H1 (cell line): ENCODE data around the gene CYTH1. TPM values are rescaled to one million over a fixed set of nuclear protein-coding genes. Genes with fewer than 3 reads are reported as not detected.

Experiments
- CHD1 ChIP-seq: IDR thresholded peaks from 2 replicates; pipeline ENCODE4 v1.6.1; 2012; ENCODE audit warnings: low read depth, low read length, improper control_type of control experiment
- EP300 ChIP-seq, 2 experiments: IDR thresholded peaks; 1 replicate in 1 of 2; 2 replicates in 1 of 2; pipeline ENCODE4 v1.6.1; 2011 to 2012; ENCODE audit warnings: low read depth in 2 of 2, low read length in 2 of 2, mild to moderate bottlenecking in 2 of 2, borderline replicate concordance in 1 of 2, inconsistent platforms in 1 of 2, moderate library complexity in 1 of 2
- EZH2 ChIP-seq: fragments of 200-600 bp; sonication (generic); IDR thresholded peaks from 2 replicates; pipeline ENCODE4 v1.7.1; 2012; ENCODE audit warnings: low read depth, mild to moderate bottlenecking, moderate library complexity, low read length, inconsistent platforms; ENCODE audit not compliant: severe bottlenecking
- GABPA ChIP-seq: IDR thresholded peaks from 2 replicates; pipeline ENCODE4 v1.6.1; 2011; ENCODE audit warnings: mild to moderate bottlenecking, low read length, moderate library complexity, borderline replicate concordance; ENCODE audit not compliant: insufficient read depth
- POLR2A ChIP-seq, 2 experiments: IDR thresholded peaks; 1 replicate in 1 of 2; 2 replicates in 1 of 2; pipeline ENCODE4 v1.6.1; 2011; ENCODE audit warnings: low read depth in 2 of 2, low read length in 2 of 2, mild to moderate bottlenecking in 2 of 2; ENCODE audit errors: control extremely low read depth in 1 of 2
- RBBP5 ChIP-seq: IDR thresholded peaks from 2 replicates; pipeline ENCODE4 v1.7.1; 2012; ENCODE audit warnings: low read depth, mild to moderate bottlenecking, inconsistent platforms, low read length, moderate library complexity, borderline replicate concordance
- RXRA ChIP-seq: IDR thresholded peaks from 2 replicates; pipeline ENCODE4 v1.6.1; 2011; ENCODE audit warnings: low read depth, mild to moderate bottlenecking, low read length, moderate library complexity; ENCODE audit not compliant: insufficient read depth
- SIN3A ChIP-seq, 2 experiments: IDR thresholded peaks in 1 of 2; conservative IDR thresholded peaks in 1 of 2; 2 replicates each; pipeline ENCODE4 v1.6.1; 2011 to 2012; ENCODE audit warnings: low read length in 2 of 2, improper control_type of control experiment in 1 of 2, low read depth in 1 of 2, mild to moderate bottlenecking in 1 of 2
- YY1 ChIP-seq: IDR thresholded peaks from 2 replicates; pipeline ENCODE4 v1.6.1; 2011; ENCODE audit warnings: low read depth, mild to moderate bottlenecking, low read length
- polyA plus RNA-seq, 7 experiments: library from polyadenylated mRNA; depleted of rRNA in 3 of 7; stranded (reverse) in 5 of 7; unstranded in 2 of 7; fragments of >200 nt in 5 of 7; fragments of 200-250 nt in 2 of 7; gene quantifications; 1 replicate in 5 of 7; 2 replicates in 1 of 7; 4 replicates in 1 of 7; pipeline versions ENCODE4 v1.2.1 to v1.2.3, GENCODE V29; 2011 to 2013; ENCODE audit warnings: missing spikeins in 2 of 7, mixed read lengths in 2 of 7
- total RNA-seq: library from RNA; stranded (reverse); fragmentation: NEBNext Ultra II Directional; extraction: Animal tissue kit (Norgen Biotek cat#: 25700); gene quantifications from 2 replicates; pipeline ENCODE4 v1.2.1, GENCODE V29; 2021
- TF ChIP-seq, protein P1 (sequence below): IDR thresholded peaks from 2 replicates; pipeline ENCODE4 v1.6.1; 2012; ENCODE audit warnings: inconsistent platforms

CYTH1 gene
- total and polyA plus RNA-seq, 2 of the 8 experiments (the other 6 are each of a cell fraction or from before 2014, with no cell fraction given), result 12.8 to 14.8 TPM

DNA sequence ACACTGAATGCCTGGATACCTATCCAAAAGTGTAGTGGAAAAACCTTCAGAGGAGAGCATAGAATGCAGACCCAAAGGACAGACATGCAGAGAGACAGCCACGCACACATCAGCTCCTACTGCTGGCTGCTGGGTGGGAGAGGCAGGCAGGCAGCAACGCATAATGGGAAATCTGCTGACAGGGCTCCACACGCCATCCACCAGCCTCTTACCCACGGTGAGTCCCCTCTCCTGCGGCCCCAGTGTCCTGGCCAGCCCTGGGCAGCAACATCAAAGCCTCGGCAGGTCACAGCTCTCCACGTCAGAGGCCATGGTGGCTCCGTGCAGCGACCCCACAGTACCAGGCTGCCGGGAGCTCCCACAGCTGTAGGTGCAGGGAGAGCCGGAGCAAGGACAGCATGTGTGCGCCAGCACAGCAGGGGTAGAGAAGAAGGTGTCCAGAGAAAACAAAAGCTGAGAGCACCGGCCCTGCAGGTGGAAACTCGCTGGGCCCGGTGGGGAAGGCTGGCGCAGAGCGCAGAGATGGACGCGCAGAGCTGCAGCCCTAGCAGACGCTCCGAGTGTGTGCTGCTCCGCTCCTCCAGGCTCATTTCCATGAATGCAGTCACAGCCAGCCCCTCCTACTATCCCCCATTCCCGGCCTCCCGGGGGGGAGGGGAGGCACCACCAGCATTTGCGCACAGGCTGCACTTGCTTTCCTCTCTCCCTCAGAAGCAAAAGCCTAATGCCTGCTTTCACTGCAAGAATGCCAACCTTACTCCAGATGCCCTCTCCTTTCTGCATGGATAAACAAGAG, 58.9 kb downstream of the CYTH1 start (continued):
- TF ChIP-seq GABPA, result peak; percentile 67; the same call in 1 of the 2 replicates
- no peak; the same call in 1 of the 2 replicates for TF ChIP-seq YY1
- no peak for TF ChIP-seq RXRA
- peak; percentile 39; the same call in 1 of the 2 replicates for TF ChIP-seq RBBP5
- TF ChIP-seq SIN3A (conservative IDR thresholded peaks at IDR 0.05 in 1 of 2, IDR thresholded peaks at IDR 0.05 in 1 of 2; ENCODE audit: low read depth in 1 of 2, low read length in 2 of 2), result no peak
- TF ChIP-seq, protein P1, sequence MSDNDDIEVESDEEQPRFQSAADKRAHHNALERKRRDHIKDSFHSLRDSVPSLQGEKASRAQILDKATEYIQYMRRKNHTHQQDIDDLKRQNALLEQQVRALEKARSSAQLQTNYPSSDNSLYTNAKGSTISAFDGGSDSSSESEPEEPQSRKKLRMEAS, result no peak
- 0 out of 3 replicates have a peak, but pooled peaks of 1 of the 2 experiments have one; percentile 39 for TF ChIP-seq POLR2A (IDR thresholded peaks at IDR 0.05; ENCODE audit: control extremely low read depth in 1 of 2, low read depth in 2 of 2, low read length in 2 of 2)
- TF ChIP-seq CHD1, result no peak
- TF ChIP-seq EZH2, result no peak
- TF ChIP-seq EP300 (IDR thresholded peaks at IDR 0.05; ENCODE audit: borderline replicate concordance in 1 of 2, low read depth in 2 of 2, low read length in 2 of 2), result no peak
- TF ChIP-seq, all 59 proteins: peak for 6
